ENCODE measurements around the gene COMMD9.

The COMMD9 gene

GRCh38 chr11:36222831-36223635 is 66.2 kb downstream of the COMMD9 start:
- no peak for DNase-seq (ENCODE audit: low read depth)
